Measurements from ENCODE around the gene MICAL3. TPM values are rescaled to one million over a fixed set of nuclear protein-coding genes. Genes with fewer than 3 reads are reported as not detected.

MICAL3 gene
- total and polyA plus RNA-seq, 2 of the 8 experiments (the other 6 are each of a cell fraction or from before 2014, with no cell fraction given) = 8.3 to 41.8 TPM

DNA sequence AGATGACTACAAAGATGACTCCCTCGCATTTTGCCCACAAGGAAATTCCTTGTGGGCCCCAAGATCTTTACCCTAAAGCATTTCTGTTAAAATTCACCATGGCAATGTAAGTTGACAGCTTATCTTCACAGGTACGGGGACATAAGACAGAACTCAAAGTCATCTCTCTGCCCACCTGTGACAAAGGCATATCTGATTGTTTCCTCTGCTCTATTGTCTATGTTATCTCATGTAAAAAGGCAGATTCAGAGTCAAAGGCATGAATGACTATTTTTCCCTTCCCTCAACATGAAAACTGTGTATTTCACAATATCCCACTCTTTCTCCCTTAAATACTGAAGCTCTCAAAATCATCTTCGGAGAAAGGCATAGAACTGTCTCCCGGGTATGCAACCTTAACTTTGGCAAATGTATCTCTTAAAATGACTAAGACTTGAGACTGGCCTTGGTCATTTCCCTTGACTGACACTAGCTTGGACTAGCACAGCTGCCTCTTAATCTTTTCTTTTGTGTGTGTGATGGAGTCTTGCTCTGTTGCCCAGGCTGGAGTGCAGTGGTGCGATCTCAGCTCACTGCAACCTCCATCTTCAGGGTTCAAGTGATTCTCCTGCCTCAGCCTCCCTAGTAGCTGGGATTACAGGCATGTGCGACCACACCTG, 103.2 kb downstream of the MICAL3 start:
- POLR2A ChIA-PET (ENCODE audit: partially characterized antibody) = interaction anchor here (1.7 kb wide), 1 partner anchor 10 kb away, joined by 6 read pairs; no protein-coding TSS in a partner anchor
- H4K5ac ChIP-seq (ENCODE audit: insufficient read length, low read depth, low read length) = no peak overlapping the region
- H2AFZ ChIP-seq (ENCODE audit: low read length) = no peak overlapping the region
- H3K79me1 ChIP-seq (ENCODE audit: low read depth, low read length) = peaks cover 17% of the 10 kb centered on the region; the same call in 1 of the 2 replicates
- no peak overlapping the region for H2BK5ac ChIP-seq (ENCODE audit: low read depth, low read length)
- H2BK20ac ChIP-seq (ENCODE audit: low read length) = no peak overlapping the region
- FAIRE-seq (no peak), DNase-seq (ENCODE audit: low read depth in 1 of 2, low spot score in 2 of 2) (no peak)
- H3K4me2 ChIP-seq (ENCODE audit: insufficient read depth in 1 of 2, low read depth in 2 of 2, low read length in 2 of 2) = peak overlapping the region in 1 of 2 experiments; percentile 75; a peak in 1 of 4 replicates
- no peak overlapping the region for H3K27ac ChIP-seq (ENCODE audit: low read depth, low read length)
- no peak overlapping the region for H3K56ac ChIP-seq (replicated peaks; ENCODE audit: insufficient read length, low read depth, low read length)
- no peak overlapping the region for H3K18ac ChIP-seq (ENCODE audit: extremely low read depth, low read length)
- no peak overlapping the region for H3K23ac ChIP-seq (ENCODE audit: insufficient read length)
- no peaks in the 10 kb centered on the region for H3K36me3 ChIP-seq (ENCODE audit: control insufficient read depth in 2 of 4, insufficient read depth in 4 of 4, low read length in 3 of 4)
- no peaks in the 10 kb centered on the region for H3K27me3 ChIP-seq (replicated peaks in 1 of 4; ENCODE audit: control insufficient read depth in 3 of 4, extremely low read depth in 1 of 4, insufficient read depth in 3 of 4, low read length in 3 of 4)
- H3K4me1 ChIP-seq (replicated peaks in 1 of 4; ENCODE audit: control insufficient read depth in 3 of 4, insufficient read depth in 4 of 4, low read length in 3 of 4) = peaks cover 16 to 32% (median 23%) of the 10 kb centered on the region in 4 experiments
- no peaks in the 10 kb centered on the region for H3K9me3 ChIP-seq (ENCODE audit: insufficient read depth in 2 of 2, low read depth in 1 of 2, low read length in 1 of 2)
- no peak overlapping the region for H3K4me3 ChIP-seq (ENCODE audit: extremely low read depth in 1 of 4, insufficient read depth in 2 of 4, low read depth in 3 of 4, low read length in 4 of 4)
- H4K20me1 ChIP-seq (replicated peaks in 1 of 2; ENCODE audit: control insufficient read depth in 1 of 2, insufficient read depth in 2 of 2, low read length in 2 of 2) = peaks cover 7 to 17% of the 10 kb centered on the region in 2 experiments
- peaks cover 0 to 70% of the 10 kb centered on the region in 2 experiments for H3K79me2 ChIP-seq (ENCODE audit: control insufficient read depth in 1 of 2, insufficient read depth in 2 of 2, low read length in 2 of 2)
- CTCF ChIA-PET (ENCODE audit: partially characterized antibody) = interaction anchor here (0.5 to 3.8 kb wide), 15 partner anchors 9 to 155 kb away, joined by 3 to 12 read pairs (median 4); no protein-coding TSS in a partner anchor
- peak overlapping the region; percentile 44; the same call in 1 of the 2 replicates for H2AK5ac ChIP-seq (ENCODE audit: low read depth, low read length)
- H3K9ac ChIP-seq (replicated peaks in 1 of 4; ENCODE audit: extremely low read depth in 1 of 4, low read depth in 3 of 4, low read length in 3 of 4) = no peak overlapping the region
- H2BK12ac ChIP-seq (ENCODE audit: low read depth, low read length) = no peak overlapping the region
- no peak overlapping the region for H2BK120ac ChIP-seq (replicated peaks; ENCODE audit: low read depth, low read length)
- no peak overlapping the region for H2BK15ac ChIP-seq (ENCODE audit: low read length)
- no peaks in the 10 kb centered on the region for H3K23me2 ChIP-seq (ENCODE audit: low read depth, low read length)
- H4K91ac ChIP-seq (replicated peaks; ENCODE audit: insufficient read length, low read length) = no peak overlapping the region
- H4K8ac ChIP-seq (ENCODE audit: extremely low read depth, insufficient read depth, low read length) = no peak overlapping the region
- 88% methylated on average over 6 of the region's 6 CpGs; no CpG with 5 or more reads in 1 of the 2 experiments for WGBS, 2 experiments (ENCODE audit: extremely low coverage in 1 of 2, insufficient coverage in 1 of 2, insufficient read length in 1 of 2, insufficient replicate concordance in 2 of 2, low coverage in 1 of 2, low lambda C conversion rate in 2 of 2, missing lambda C conversion rate in 1 of 2)
- no peak overlapping the region for H3K14ac ChIP-seq (ENCODE audit: insufficient read length)
- no peak overlapping the region for H3K4ac ChIP-seq (replicated peaks; ENCODE audit: insufficient read length, low read depth, low read length)
- no peak for TF ChIP-seq FOSL1 (IDR thresholded peaks at IDR 0.05; ENCODE audit: insufficient read depth, low read depth, low read length)
- TF ChIP-seq SRF (IDR thresholded peaks at IDR 0.05; ENCODE audit: low read depth, low read length) = no peak
- no peak for TF ChIP-seq JUN (IDR thresholded peaks at IDR 0.05; ENCODE audit: low read depth, low read length)
- TF ChIP-seq, protein P1, sequence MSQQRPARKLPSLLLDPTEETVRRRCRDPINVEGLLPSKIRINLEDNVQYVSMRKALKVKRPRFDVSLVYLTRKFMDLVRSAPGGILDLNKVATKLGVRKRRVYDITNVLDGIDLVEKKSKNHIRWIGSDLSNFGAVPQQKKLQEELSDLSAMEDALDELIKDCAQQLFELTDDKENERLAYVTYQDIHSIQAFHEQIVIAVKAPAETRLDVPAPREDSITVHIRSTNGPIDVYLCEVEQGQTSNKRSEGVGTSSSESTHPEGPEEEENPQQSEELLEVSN (IDR thresholded peaks at IDR 0.05) = no peak
- no peak for TF ChIP-seq GABPA (IDR thresholded peaks at IDR 0.05; ENCODE audit: borderline replicate concordance, insufficient read depth, low read length)
- TF ChIP-seq SP4 (IDR thresholded peaks at IDR 0.05; ENCODE audit: low read length) = no peak
- no peak for TF ChIP-seq BCL11A (IDR thresholded peaks at IDR 0.05; ENCODE audit: low read depth in 2 of 2, low read length in 2 of 2)
- TF ChIP-seq RFX5 (IDR thresholded peaks at IDR 0.05; ENCODE audit: borderline replicate concordance, low read depth, low read length) = no peak
- TF ChIP-seq POLR2AphosphoS5 (IDR thresholded peaks at IDR 0.05; ENCODE audit: low read depth, low read length) = no peak
